MCF 10A (cell line): ENCODE data around the gene INPP1. TPM values are rescaled to one million over a fixed set of nuclear protein-coding genes. Genes with fewer than 3 reads are reported as not detected.
"Not testable (repeated sequence)": the region's sequence is repeated elsewhere in the genome, so short reads cannot be mapped to it uniquely, and the experiment has no call there.

Experiments used
- Bru-seq: library from RNA; stranded (reverse); fragments of 400-500 nt; gene quantifications from one replicate; lab custom pipeline; 2021; lab: Mats Ljungman, UMichigan
- BruChase-seq, 2 experiments: library from RNA; stranded (reverse); fragments of 400-500 nt; gene quantifications; one replicate each; lab custom pipeline; 2021; lab: Mats Ljungman, UMichigan
- BruUV-seq: library from RNA; stranded (reverse); fragments of 400-500 nt; replicated peaks from 2 replicates; lab custom pipeline; 2021; lab: Mats Ljungman, UMichigan
- CTCF ChIA-PET: fragments of 300-600 bp; sonication (Branson Sonifier 250); formaldehyde crosslinking; extraction: SDS; loops from one replicate; lab custom pipeline; 2021; ENCODE audit warnings: antibody characterized with exemption, inconsistent platforms; lab: Yijun Ruan, JAX
- POLR2A ChIA-PET: fragments of 300-600, 350-650 bp; sonication (Branson Sonifier 250); formaldehyde crosslinking; extraction: SDS; loops from one replicate; lab custom pipeline; 2020; ENCODE audit warnings: antibody characterized with exemption, inconsistent platforms; lab: Yijun Ruan, JAX
- DNase-seq: peaks from one replicate; pipeline ENCODE4 v3.0.0-alpha.2; 2018; ENCODE audit not compliant: unreplicated experiment
- H3K27ac Mint-ChIP-seq: one replicate; pipeline ENCODE4 v1.8.0; 2022; ENCODE audit warnings: mild to moderate bottlenecking, low read depth, mixed read lengths; ENCODE audit not compliant: unreplicated experiment
- H3K27me3 Mint-ChIP-seq: one replicate; pipeline ENCODE4 v1.8.0; 2022; ENCODE audit warnings: mixed read lengths; ENCODE audit not compliant: insufficient read depth, unreplicated experiment
- H3K36me3 Mint-ChIP-seq: one replicate; pipeline ENCODE4 v1.8.0; 2022; ENCODE audit warnings: mild to moderate bottlenecking, moderate library complexity, mixed read lengths; ENCODE audit not compliant: insufficient read depth, unreplicated experiment
- H3K4me1 Mint-ChIP-seq: one replicate; pipeline ENCODE4 v1.8.0; 2022; ENCODE audit warnings: mixed read lengths; ENCODE audit not compliant: insufficient read depth, unreplicated experiment
- H3K4me3 Mint-ChIP-seq: one replicate; pipeline ENCODE4 v1.8.0; 2022; ENCODE audit warnings: mild to moderate bottlenecking, moderate library complexity, mixed read lengths; ENCODE audit not compliant: unreplicated experiment
- H3K9me3 Mint-ChIP-seq: one replicate; pipeline ENCODE4 v1.8.0; 2022; ENCODE audit warnings: mixed read lengths; ENCODE audit not compliant: unreplicated experiment
- intact Hi-C: fragments of 100-400 bp; cut with micrococcal nuclease; formaldehyde crosslinking; loops from 2 replicates; pipeline ENCODE4 v1.14.1; 2022
- long read RNA-seq: library from polyadenylated mRNA; stranded (forward); transcript quantifications from one replicate; pipeline ENCODE4 v2.0.0, GENCODE V29; 2022
- total RNA-seq: library from RNA; stranded (reverse); gene quantifications from 2 replicates; pipeline ENCODE4 v1.2.3, GENCODE V29; 2022
- TF ChIP-seq, protein P1 (sequence below): fragments of 200-600 bp; IDR thresholded peaks from one replicate; pipeline ENCODE4 v1.8.0; 2022; ENCODE audit warnings: antibody characterized with exemption, mild to moderate bottlenecking; ENCODE audit not compliant: unreplicated experiment

Gene INPP1, protein sequence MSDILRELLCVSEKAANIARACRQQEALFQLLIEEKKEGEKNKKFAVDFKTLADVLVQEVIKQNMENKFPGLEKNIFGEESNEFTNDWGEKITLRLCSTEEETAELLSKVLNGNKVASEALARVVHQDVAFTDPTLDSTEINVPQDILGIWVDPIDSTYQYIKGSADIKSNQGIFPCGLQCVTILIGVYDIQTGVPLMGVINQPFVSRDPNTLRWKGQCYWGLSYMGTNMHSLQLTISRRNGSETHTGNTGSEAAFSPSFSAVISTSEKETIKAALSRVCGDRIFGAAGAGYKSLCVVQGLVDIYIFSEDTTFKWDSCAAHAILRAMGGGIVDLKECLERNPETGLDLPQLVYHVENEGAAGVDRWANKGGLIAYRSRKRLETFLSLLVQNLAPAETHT
- 24.8 and 29.2 TPM in 2 replicates for total RNA-seq
- Bru-seq, nascent RNA = percentile 74 among the genes with signal in this experiment
- BruChase-seq, experiment 1, labeled RNA remaining after a 6-hour chase = percentile 66 among the genes with signal in this experiment
- percentile 71 among the genes with signal in this experiment for BruChase-seq, experiment 2, labeled RNA remaining after a 2-hour chase
- long read RNA-seq, transcript INPP1-202 (7 exons, 2,162 nt) = minor isoform, 8 of 62 reads
- long read RNA-seq, transcript INPP1-201 (6 exons, 1,919 nt) = major isoform, 39 of 62 reads
- long read RNA-seq, partial matches to known transcripts = 3 of 62 reads
- long read RNA-seq, other reads (novel, unspliced or antisense) = 11 of 62 reads

DNA sequence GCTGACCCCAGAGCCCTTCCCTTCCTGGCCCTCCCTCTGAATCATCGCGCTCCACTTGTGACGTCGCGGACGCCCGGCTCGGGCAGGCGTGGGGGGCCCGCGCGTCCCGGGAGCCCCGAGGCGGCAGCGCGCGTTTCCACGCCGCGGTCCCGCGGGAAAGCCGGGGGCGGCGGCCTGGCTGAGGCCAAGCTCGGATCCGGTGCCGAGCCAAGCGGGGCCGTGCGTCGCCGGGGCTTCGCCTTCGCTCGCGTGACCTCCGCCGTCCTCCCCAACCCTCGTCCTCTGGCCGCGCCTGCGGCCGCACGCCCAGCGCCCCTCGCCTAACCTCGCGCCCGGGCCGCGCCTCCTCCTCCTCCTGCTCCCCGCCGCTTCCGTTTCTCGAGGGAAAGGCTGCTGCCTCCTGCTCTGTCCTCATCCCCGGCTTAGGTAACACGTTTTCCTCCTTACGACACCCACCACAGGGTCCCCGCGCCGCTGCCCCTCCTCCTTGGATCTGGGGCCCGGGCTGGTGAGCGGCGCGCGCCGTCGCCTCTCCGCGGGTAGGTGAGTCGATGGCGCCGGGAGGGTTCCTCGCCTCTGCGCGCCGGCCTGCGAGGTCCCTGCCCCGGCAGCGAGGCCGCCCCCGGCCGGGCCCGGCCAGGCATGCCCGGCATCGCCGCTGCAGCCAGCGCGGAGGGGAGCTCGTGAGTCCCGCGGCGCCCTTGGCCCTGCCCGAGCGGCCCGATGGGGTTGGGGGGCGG is at the start of gene INPP1:
Gene INPP1 (plus strand): TSS at position 54 of the 740 bp plus-strand sequence. CDS start 16,514 bp downstream, outside the sequence.
- H3K4me1 Mint-ChIP-seq = peaks cover 11% of the 10 kb centered on the region
- H3K4me3 Mint-ChIP-seq = peak within 1 kb of the TSS; percentile 86
- peak within 1 kb of the TSS; percentile 74 for H3K27ac Mint-ChIP-seq
- DNase-seq = peak; percentile 63
- CTCF ChIA-PET = interaction anchor here (0.7 to 3.8 kb wide), 21 partner anchors 11 to 669 kb away, joined by 3 to 34 read pairs (median 5); partner anchors contain the start of gene HIBCH
- H3K36me3 Mint-ChIP-seq = no peaks in the 10 kb centered on the region
- H3K9me3 Mint-ChIP-seq = no peaks in the 10 kb centered on the region
- intact Hi-C loops = loop anchor here (1.0 to 2.0 kb wide), 2 partner anchors 23 to 29 kb away; no protein-coding TSS in a partner anchor
- no TSS peak for BruUV-seq
- no peaks in the 10 kb centered on the region for H3K27me3 Mint-ChIP-seq
- POLR2A ChIA-PET = interaction anchor here (1.1 to 4.9 kb wide), 12 partner anchors 9 to 307 kb away, joined by 3 to 54 read pairs (median 6); partner anchors contain the start of genes HIBCH and NEMP2
- TF ChIP-seq, protein P1, sequence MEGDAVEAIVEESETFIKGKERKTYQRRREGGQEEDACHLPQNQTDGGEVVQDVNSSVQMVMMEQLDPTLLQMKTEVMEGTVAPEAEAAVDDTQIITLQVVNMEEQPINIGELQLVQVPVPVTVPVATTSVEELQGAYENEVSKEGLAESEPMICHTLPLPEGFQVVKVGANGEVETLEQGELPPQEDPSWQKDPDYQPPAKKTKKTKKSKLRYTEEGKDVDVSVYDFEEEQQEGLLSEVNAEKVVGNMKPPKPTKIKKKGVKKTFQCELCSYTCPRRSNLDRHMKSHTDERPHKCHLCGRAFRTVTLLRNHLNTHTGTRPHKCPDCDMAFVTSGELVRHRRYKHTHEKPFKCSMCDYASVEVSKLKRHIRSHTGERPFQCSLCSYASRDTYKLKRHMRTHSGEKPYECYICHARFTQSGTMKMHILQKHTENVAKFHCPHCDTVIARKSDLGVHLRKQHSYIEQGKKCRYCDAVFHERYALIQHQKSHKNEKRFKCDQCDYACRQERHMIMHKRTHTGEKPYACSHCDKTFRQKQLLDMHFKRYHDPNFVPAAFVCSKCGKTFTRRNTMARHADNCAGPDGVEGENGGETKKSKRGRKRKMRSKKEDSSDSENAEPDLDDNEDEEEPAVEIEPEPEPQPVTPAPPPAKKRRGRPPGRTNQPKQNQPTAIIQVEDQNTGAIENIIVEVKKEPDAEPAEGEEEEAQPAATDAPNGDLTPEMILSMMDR = no peak

DNA sequence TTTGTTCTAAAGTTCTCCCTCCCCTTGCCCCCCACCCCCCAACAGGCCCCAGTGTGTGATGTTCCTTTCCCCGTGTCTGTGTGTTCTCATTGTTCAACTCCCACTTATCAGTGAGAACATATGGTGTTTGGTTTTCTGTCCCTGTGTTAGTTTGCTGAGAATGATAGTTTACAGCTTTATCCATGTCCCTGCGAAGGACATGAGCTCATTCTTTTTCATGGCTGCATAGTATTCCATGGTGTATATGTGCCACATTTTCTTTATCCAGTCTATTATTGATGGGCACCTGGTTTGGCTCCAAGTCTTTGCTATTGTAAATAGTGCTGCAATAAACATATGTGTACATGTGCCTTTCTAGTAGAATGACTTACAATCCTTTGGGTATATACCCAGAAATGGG is 45.5 kb upstream of the INPP1 start:
- BruUV-seq, H3K27ac Mint-ChIP-seq, H3K4me1 Mint-ChIP-seq, DNase-seq, intact Hi-C loops, H3K9me3 Mint-ChIP-seq, H3K4me3 Mint-ChIP-seq, H3K27me3 Mint-ChIP-seq, CTCF ChIA-PET: not testable (repeated sequence)
- POLR2A ChIA-PET = interaction anchor here (0.7 kb wide), 1 partner anchor 19 kb away, joined by 3 read pairs; no protein-coding TSS in a partner anchor
- peaks cover 11% of the 10 kb centered on the region for H3K36me3 Mint-ChIP-seq

DNA sequence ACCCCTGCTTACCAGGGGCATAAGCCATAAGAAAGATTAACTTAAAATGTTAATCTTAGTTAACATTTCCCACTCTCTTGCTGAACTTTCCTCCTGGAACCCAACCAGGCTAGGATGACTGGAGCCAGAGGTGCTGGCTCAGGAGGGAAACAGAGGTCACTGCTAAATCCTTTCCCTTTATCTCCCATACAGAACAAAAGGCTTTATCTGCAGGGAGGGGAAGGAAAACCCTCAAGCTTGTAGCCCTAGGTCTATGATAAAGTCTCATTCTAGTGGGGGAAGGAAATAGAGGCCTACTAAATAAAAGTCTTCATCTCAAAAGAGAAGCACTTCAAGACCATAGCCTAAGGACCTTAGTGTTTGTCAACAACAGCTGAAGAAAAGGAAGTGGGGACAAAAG is 42.4 kb upstream of the INPP1 start:
- Mint-ChIP-seq H3K27ac (no peak overlapping the region), H3K9me3 (peaks cover 9% of the 10 kb centered on the region), H3K36me3 (peaks cover 4% of the 10 kb centered on the region), H3K27me3 (no peaks in the 10 kb centered on the region), H3K4me1 (no peaks in the 10 kb centered on the region), H3K4me3 (no peak overlapping the region)
- POLR2A ChIA-PET = interaction anchor here (0.5 kb wide), 1 partner anchor 380 kb away, joined by 3 read pairs; no protein-coding TSS in a partner anchor
- intact Hi-C loops = no loop called here
- BruUV-seq = no TSS peak
- CTCF ChIA-PET = interaction anchor here (1.1 to 1.4 kb wide), 2 partner anchors 14 to 43 kb away, joined by 3 to 5 read pairs; no protein-coding TSS in a partner anchor
- TF ChIP-seq, protein P1 = no peak
- no peak for DNase-seq

DNA sequence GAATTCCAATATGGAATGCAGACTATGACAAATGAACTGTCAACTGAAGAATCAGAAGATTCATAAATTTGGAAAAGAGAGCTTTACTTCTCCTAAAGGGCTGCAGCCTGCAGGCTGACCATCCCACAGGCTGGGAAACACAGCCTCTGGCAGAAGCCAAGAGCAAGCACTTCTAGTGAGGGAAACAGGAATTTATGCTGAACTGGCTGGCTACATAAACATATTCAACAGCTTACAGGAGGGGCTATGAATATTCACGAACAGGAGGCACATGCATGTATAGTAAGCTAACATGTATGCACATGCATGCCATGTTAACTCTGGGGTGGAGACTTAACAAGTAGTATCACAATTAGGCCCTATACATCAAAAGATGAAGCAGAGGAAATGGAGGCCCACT is 41.3 kb upstream of the INPP1 start:
- Mint-ChIP-seq H3K4me3 (no peak overlapping the region), H3K27ac (no peak overlapping the region), H3K9me3 (peaks cover 9% of the 10 kb centered on the region), H3K4me1 (no peaks in the 10 kb centered on the region), H3K27me3 (no peaks in the 10 kb centered on the region), H3K36me3 (no peaks in the 10 kb centered on the region)
- TF ChIP-seq, protein P1 = no peak
- no peak for DNase-seq
- intact Hi-C loops = no loop called here
- CTCF ChIA-PET = interaction anchor here (0.6 to 1.5 kb wide), 4 partner anchors 10 to 50 kb away, joined by 3 to 7 read pairs (median 4); no protein-coding TSS in a partner anchor
- POLR2A ChIA-PET = no interaction called here
- BruUV-seq = no TSS peak
